HG03469 (cell line): ENCODE results near the gene GPR146.
"Not testable (repeated sequence)": the region's sequence is repeated elsewhere in the genome, so short reads cannot be mapped to it uniquely, and the experiment has no call there.

Source experiments
- ATAC-seq: cut with Tn5 transposase; IDR thresholded peaks from one replicate; pipeline ENCODE4 v1.9.1; 2021; ENCODE audit warnings: mild to moderate bottlenecking, moderate library complexity, moderate number of reproducible peaks; ENCODE audit not compliant: unreplicated experiment

GPR146 gene

DNA sequence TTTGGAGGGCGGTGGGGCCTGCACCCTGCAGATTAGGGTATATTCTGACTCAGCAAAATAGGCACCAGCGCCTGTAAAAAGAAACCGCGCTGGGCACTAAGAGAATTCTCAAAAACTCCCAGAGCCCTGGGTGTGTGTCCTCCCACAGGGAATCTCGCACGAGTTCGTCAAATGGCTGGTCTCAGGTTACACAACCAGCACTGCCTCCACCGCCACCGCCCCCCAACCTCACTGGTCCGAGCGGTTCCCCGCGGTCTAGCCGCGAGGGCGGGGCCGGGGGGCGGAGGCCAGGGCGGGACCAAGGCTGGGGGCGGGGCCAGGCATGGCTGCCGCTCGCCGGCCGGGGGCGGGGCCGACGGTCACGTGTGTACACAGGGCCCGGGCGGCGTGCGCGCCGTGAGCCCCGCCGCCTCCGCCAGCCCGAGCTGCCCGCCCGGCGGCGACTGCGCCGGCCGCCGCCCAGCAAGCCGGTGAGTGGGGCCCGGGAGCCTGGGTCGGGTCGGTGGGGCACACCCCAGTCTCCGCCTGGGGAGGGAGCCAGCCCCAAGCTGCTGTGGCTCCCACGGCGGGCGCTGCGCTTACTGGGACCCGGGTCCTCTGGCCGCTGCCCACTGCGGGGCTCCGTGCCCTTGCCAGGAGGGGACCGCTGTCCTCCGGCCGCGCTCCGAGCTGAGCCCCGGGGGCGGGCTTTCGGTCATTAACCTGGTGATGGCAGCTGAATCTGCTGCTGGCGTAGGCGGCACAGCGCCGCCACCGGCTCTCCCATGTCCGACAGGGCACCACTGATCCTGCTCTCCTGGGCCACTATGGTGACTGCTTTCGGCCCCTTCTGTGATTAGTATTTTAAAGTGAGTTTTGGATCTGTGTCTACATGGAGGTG lies at the start of gene GPR146:
Gene GPR146 (plus strand): TSS at position 358 of the 880 bp plus-strand sequence. CDS start 12,970 bp downstream, outside the sequence.
- peak; percentile 64 for ATAC-seq

GRCh38 chr7:994592-995308 lies 49.6 kb upstream of the GPR146 start:
- no peak for ATAC-seq

- no peak for ATAC-seq
Observed at GRCh38 chr7:995571-995970, 48.8 kb upstream of the GPR146 start.

DNA sequence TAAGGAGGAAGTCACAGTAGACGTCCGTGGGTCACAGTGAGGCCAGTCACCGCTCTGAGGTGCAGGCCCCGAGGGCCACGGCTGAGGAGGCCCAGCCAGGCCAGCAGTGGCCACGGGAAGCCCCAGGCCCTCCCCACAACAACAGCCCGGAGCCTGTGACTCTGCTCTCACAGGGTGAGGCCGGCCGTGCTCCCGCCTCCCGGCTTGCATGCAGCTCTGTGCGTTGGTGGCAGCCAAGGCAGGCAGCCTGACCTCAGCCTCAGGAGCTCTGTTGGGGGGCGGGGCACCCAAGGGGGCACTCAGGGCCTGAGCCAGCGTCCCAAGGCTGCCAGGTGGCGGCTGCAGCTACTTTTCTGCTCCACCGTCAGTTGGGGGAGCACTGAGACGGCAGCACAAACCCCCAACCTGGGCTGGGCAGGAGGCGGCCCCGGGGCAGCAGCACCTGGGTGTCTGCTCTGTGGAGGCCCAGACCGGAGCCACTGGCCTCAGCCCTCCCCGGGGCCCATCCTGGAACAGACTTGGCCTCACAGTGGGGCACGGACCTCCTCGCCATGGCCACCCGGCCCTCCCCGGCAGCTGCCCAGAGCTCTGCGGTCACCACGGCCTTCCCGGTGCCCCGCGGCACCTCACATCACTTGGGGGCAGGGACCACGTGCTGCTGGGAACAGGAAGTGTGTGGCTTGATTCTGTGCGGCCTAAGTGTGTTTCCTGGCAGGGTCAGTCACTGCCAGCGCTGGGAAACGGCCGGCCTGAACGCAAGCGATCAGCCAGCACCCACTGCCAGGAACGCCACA lies 48.1 kb upstream of the GPR146 start:
- no peak for ATAC-seq

GRCh38 chr7:997404-998395 lies 46.6 kb upstream of the GPR146 start:
- no peak for ATAC-seq

- ATAC-seq: no peak
Observed at GRCh38 chr7:999149-999879, 45.0 kb upstream of the GPR146 start.

DNA sequence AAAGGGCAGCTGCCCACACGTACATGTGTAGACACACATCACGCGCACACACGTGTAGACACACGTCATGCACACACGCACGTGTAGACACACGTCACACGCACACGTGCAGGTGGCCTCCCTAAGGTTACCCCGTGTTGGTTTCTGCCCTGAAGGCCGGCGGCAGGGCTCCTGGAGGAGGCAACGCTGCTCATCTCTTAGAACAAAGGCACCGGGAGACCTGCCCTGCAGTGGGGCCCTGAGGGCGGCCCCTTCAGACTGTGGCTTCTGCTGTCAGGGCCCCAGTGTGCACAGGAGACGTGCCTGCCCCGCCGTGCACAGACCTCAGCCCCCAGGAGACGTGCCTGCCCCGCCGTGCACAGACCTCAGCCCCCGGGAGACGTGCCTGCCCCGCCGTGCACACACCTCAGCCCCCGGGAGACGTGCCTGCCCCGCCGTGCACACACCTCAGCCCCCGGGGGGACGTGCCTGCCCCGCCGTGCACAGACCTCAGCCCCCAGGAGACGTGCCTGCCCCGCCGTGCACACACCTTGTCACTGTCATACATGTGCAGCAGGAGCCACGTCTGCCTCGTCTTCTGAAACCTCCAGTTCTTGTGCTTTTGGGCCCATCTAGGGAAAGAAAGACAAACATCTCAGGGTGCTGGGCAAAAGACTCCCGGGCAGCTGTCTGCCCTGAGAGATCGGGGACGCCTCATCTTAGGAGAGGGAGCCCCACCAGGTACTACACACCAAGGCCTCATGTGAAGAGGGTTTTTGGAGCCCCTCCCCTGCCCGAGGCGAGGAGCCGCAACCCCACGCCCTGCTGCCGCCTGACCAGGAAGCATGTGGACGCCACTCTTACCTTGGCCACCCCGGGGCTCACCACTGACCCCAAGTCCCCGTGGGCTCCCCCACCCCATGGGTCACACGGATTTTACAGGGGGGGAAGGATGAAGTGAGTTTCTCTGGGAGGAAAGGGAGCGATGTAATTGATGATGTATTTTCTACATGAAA lies 44.1 kb upstream of the GPR146 start:
- ATAC-seq: no peak

DNA sequence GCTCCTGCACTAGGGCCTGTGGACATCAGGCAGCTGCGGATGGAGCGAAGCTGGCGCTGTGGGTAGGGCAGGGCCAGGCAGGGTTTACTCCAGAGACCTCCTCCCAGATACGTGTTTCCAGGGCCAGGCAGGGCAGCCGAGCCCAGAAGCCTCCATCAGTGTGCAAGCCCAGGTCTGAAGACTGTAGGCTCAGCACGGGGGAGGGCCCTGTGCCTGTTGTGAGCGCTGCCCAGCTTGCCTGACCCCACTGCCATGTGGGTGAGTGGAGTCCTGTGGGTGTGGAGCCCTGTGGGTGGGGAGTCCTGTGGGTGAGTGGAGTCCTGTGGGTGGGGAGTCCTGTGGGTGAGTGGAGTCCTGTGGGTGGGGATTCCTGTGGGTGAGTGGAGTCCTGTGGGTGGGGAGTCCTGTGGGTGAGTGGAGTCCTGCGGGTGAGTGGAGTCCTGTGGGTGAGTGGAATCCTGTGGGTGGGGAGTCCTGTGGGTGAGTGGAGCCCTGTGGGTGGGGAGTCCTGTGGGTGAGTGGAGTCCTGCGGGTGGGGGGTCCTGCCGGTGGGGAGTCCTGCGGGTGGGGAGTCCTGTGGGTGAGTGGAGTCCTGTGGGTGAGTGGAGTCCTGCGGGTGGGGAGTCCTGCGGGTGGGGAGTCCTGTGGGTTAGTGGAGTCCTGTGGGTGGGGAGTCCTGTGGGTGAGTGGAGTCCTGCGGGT lies 43.1 kb upstream of the GPR146 start:
- not testable (repeated sequence) for ATAC-seq

- ATAC-seq: not testable (repeated sequence)
Observed at GRCh38 chr7:1002026-1002425, 42.3 kb upstream of the GPR146 start.

- not testable (repeated sequence) for ATAC-seq
Observed at GRCh38 chr7:1002445-1002844, 41.9 kb upstream of the GPR146 start.

DNA sequence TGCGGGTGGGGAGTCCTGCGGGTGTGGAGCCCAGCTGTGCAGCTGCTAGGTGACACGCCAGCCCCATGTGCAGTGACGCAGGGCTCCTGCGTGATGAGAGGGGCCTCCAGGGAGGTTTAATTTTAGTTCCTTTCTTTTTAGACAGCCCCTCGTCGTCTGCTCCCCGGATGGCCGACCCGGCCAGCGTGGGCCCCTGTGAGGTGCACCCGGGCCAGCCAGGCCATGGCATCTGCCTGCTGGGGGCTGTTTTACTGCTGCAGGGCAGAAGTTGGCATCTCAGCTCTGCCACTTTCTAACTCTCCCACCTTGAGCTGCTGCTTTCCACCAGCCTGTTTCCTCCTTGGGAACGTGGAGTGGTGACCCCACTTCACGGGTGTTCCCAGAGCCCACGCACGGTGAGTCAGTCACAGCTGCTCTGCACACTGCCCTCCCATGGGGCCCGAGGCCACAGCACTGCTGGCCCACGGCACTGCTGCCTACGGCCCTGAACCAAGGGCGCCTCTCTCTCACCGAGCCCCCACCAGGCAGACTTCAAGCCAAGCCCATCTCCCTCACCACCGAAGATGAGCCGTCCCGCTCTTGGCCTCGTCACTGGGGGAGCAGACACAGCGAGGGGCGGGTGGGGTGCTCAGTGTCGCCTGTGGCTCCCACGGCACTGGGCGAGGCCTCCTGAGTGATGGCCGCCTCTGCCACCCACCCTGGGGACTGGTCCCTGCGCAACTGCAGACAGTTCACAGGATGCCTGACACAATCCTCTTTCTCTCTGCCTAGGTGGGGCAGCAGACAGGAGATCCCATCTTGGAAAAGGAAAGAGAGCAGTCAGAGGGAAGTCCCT lies 40.1 kb upstream of the GPR146 start:
- no peak for ATAC-seq

DNA sequence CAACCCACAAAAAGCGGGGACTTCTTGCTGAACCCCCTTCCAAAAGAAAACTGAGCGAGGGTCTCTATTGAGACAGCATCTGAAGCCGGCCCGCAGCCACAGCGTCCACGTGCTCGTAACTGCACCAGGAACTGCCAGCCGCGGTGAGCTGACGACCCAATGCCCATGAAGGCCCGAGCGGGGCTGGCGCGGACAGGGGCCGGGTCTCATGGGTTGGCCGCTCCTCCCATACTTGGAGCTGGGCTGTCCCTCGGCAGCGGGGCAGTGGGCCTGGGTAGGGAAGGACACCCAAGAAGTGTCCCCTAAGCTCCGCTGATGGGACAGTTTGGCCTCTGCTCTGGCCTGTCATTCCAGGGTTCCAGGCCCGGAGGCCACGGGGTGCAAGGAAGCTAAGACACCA lies 39.0 kb upstream of the GPR146 start:
- ATAC-seq: no peak

DNA sequence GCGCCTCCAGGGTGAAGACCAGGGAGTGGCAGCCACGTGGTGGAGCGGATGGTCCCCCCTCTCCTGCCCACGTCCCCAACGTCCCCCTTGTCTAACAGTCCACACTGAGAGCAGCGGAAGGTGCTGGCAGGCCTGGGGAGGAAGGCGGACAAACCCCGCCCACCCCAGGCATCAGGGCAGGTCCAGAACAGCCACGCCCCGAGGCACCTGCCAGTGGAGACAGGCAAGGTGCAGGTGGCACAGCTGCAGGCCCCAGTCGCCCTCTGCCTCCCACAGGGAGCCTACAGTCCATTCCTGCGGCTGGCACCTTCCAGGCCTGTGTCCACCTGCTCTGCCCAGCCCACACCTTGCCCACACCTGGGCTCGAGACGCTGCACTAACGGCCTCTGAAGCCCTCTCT lies 36.4 kb upstream of the GPR146 start:
- ATAC-seq: no peak

DNA sequence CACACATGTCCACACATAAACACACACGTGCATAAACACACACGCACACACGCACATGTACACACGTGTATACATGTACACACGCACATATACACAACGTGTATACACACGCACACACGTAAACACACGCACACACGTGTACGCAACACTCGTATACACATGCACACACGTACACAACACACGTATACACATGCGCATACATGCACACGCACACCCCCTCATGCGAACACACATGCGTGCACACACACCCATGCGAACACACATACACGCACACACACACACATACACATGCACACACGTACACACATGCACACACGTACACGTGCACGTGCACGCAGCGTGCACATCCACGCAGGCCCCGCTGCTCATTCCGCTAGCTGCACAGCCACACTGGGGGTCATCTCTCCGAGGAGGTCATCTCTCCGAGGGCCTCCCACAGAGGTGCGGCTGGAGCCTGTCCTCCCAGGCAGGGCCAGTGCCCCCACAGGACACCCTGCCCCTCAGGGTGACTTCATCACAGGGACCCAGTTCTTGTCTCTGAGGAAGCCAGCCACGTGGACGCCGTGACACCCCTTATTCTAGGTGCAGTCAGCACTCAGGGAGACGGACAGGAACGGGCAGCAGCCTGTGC lies 35.5 kb upstream of the GPR146 start:
- ATAC-seq: no peak

DNA sequence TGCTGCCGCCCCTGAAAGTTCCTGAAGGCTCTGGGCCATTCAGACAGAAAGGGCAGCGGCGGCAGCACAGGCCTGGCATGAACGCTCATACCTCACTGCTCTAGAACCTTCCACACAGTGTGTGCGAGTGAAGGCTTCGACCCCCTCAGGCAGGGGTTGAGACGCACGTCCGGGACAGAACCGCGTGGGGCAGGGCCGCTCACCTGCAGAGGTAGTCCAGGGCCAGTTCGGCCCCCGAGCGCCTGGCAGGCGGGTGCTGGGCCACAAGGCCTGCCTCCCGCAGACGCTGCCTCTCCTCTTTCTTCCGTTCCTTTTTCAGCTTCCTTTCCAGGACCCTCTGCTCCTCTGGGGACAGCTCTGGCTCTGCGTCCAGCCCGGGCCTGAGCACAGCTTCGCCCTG lies 34.6 kb upstream of the GPR146 start:
- ATAC-seq: no peak

DNA sequence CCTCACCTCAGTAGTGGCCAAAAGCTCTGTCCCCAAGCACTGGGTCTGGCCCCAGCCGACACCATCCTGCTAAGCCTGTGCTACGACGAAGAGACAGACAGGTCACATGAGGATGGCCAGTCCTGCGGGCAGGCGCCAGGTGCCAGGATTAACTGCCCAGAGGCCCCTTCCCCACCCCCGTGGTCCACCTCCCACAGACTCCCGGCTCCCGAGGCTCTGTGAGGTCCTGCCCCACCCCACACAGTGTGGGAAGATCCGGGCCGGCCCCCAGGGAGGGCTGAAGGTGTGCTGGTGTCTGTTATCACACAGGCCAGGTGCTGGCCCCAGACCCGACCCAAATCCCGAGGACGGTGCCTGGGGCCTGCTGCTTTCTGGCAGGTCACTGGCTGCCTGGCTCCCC lies 34.1 kb upstream of the GPR146 start:
- no peak for ATAC-seq
